Osteocyte (in vitro differentiated cells): Measurements from ENCODE around the gene SPAG16. TPM values are rescaled to one million over a fixed set of nuclear protein-coding genes. Genes with fewer than 3 reads are reported as not detected.
A peak's percentile ranks its signal among the peaks of the same experiment; 100 is the strongest.

Source experiments
- DNase-seq: peaks from one replicate; pipeline ENCODE4 v3.0.0; 2021; ENCODE audit warnings: mixed read lengths; ENCODE audit not compliant: unreplicated experiment; ENCODE audit errors: extremely low spot score
- H3K27ac Mint-ChIP-seq: one replicate; pipeline ENCODE4 v1.8.0; 2021; ENCODE audit warnings: mild to moderate bottlenecking, mixed read lengths; ENCODE audit not compliant: unreplicated experiment
- H3K27me3 Mint-ChIP-seq: one replicate; pipeline ENCODE4 v1.8.0; 2021; ENCODE audit warnings: mixed read lengths; ENCODE audit not compliant: unreplicated experiment
- H3K36me3 Mint-ChIP-seq: one replicate; pipeline ENCODE4 v1.8.0; 2021; ENCODE audit warnings: mixed read lengths; ENCODE audit not compliant: unreplicated experiment
- H3K4me1 Mint-ChIP-seq: one replicate; pipeline ENCODE4 v1.8.0; 2021; ENCODE audit warnings: mixed read lengths; ENCODE audit not compliant: unreplicated experiment
- H3K4me3 Mint-ChIP-seq: one replicate; pipeline ENCODE4 v1.8.0; 2021; ENCODE audit warnings: mild to moderate bottlenecking, moderate library complexity, mixed read lengths; ENCODE audit not compliant: unreplicated experiment
- H3K9me3 Mint-ChIP-seq: one replicate; pipeline ENCODE4 v1.8.0; 2021; ENCODE audit warnings: mixed read lengths; ENCODE audit not compliant: unreplicated experiment
- total RNA-seq: library from RNA; stranded (reverse); gene quantifications from 2 replicates; pipeline ENCODE4 v1.2.1, GENCODE V29; 2021
- TF ChIP-seq, protein P1 (sequence below): fragments of 200-600 bp; sonication (generic); IDR thresholded peaks from 2 replicates; pipeline ENCODE4 v1.5.0; 2021; ENCODE audit warnings: antibody characterized with exemption, mild to moderate bottlenecking, moderate library complexity

SPAG16 gene
- total RNA-seq, 1 donor from 2014 or later, result 20.7 TPM

DNA sequence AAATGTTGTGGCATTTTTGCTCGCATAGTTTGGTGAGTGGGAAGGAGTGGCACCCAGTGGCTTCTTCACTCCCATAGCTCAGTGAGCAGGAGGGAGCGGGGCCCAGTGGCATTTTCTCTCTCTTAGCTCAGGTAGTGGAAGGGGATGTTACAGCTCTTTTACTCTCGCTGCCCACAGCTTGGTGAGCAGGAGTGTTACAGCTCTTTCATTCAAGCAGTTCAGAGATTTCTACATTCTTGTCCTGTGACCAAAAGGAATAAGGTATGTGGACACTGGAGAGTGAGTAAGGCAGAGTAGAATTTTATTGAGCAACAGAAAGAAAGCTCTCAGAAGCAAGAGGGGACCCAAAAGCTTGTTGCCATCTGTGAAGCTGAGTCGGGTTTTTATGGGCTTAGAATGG lies 192.4 kb downstream of the SPAG16 start:
- no peak overlapping the region for H3K27ac Mint-ChIP-seq

DNA sequence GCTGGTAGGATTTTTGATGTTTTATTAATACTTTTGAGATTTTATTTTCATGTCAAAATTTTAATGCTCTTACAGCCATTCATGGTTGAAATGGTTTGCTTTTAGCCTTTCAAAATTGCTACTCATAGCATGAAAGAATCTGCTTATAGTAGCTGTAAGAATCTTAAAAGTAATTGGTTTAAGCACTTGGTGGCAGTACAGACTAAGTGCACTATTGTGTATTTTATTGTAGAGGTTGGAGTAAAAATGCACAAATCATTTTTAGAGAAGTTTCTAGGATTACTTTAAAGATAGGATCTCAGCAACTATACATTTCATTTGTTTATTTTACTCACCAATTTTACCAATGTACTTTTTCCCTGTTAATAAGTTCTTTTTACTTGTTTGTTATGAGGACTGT lies 205.8 kb downstream of the SPAG16 start:
- H3K36me3 Mint-ChIP-seq, result no peaks in the 10 kb centered on the region
- no peaks in the 10 kb centered on the region for H3K4me1 Mint-ChIP-seq
- TF ChIP-seq, protein P1, sequence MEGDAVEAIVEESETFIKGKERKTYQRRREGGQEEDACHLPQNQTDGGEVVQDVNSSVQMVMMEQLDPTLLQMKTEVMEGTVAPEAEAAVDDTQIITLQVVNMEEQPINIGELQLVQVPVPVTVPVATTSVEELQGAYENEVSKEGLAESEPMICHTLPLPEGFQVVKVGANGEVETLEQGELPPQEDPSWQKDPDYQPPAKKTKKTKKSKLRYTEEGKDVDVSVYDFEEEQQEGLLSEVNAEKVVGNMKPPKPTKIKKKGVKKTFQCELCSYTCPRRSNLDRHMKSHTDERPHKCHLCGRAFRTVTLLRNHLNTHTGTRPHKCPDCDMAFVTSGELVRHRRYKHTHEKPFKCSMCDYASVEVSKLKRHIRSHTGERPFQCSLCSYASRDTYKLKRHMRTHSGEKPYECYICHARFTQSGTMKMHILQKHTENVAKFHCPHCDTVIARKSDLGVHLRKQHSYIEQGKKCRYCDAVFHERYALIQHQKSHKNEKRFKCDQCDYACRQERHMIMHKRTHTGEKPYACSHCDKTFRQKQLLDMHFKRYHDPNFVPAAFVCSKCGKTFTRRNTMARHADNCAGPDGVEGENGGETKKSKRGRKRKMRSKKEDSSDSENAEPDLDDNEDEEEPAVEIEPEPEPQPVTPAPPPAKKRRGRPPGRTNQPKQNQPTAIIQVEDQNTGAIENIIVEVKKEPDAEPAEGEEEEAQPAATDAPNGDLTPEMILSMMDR, result peak; percentile 38
- H3K9me3 Mint-ChIP-seq, result no peaks in the 10 kb centered on the region
- no peak overlapping the region for H3K4me3 Mint-ChIP-seq
- H3K27me3 Mint-ChIP-seq, result peaks cover 2% of the 10 kb centered on the region
- DNase-seq, result no peak
- H3K27ac Mint-ChIP-seq, result no peak overlapping the region

More for the DNA sequence above, 192.4 kb downstream of the SPAG16 start:
- Mint-ChIP-seq H3K27me3 (no peaks in the 10 kb centered on the region), H3K36me3 (no peaks in the 10 kb centered on the region), H3K9me3 (peaks cover 31% of the 10 kb centered on the region), H3K4me1 (no peaks in the 10 kb centered on the region), H3K4me3 (no peak overlapping the region)
- TF ChIP-seq, protein P1, result no peak
- DNase-seq, result no peak

- TF ChIP-seq, protein P1, result no peak
- no peak for DNase-seq
- Mint-ChIP-seq H3K4me1 (no peaks in the 10 kb centered on the region), H3K27me3 (no peaks in the 10 kb centered on the region), H3K9me3 (no peaks in the 10 kb centered on the region), H3K36me3 (no peaks in the 10 kb centered on the region), H3K4me3 (no peak overlapping the region), H3K27ac (no peak overlapping the region)
Observed at GRCh38 chr2:213491376-213491775, 207.1 kb downstream of the SPAG16 start.

DNA sequence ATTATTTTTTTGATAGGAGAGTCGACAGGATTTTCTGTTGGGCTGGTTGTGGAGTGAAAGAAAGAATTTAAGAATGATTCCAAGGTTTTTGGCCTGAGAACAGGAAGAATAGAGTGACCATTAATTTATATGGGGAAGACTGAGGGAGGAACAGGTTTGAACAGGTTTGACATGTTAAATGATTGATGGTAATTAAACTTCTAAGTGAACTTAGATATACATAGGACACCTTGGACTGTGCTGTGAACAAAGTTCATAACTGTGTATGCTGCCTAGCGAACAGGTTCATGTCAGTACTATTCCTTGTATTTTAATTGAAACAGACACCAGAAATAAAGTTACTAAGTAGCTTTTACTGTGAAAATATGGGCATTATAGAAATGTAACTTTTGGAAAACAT lies 212.0 kb downstream of the SPAG16 start:
- Mint-ChIP-seq H3K9me3 (no peaks in the 10 kb centered on the region), H3K27me3 (no peaks in the 10 kb centered on the region), H3K36me3 (no peaks in the 10 kb centered on the region), H3K4me3 (no peak overlapping the region), H3K4me1 (no peaks in the 10 kb centered on the region), H3K27ac (no peak overlapping the region)
- TF ChIP-seq, protein P1, result no peak
- no peak for DNase-seq

DNA sequence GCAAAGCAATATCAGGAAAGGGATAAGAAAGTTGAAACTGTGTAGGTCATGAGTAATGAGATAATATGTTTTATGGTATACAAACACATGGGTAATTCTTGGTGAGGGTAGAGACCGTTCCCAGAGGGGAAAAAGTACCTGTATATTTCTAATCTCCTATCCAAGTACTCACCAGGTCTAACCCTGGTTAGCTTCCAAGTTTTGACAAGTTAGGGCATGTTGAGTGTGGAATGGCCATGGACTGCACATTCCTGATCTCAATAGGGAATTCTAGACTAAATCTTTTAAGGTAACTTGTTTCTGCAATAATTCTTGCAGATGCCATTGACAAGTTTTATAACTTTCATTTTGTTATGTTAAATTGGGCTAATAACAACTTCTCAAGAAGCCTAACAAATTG lies 216.6 kb downstream of the SPAG16 start:
- Mint-ChIP-seq H3K27me3 (peaks cover 2% of the 10 kb centered on the region), H3K4me1 (no peaks in the 10 kb centered on the region), H3K36me3 (no peaks in the 10 kb centered on the region), H3K4me3 (no peak overlapping the region), H3K9me3 (no peaks in the 10 kb centered on the region), H3K27ac (no peak overlapping the region)
- no peak for DNase-seq
- TF ChIP-seq, protein P1, result no peak
